GM12878 (cell line): Measurements from ENCODE around the gene SLC32A1. TPM values are rescaled to one million over a fixed set of nuclear protein-coding genes. Genes with fewer than 3 reads are reported as not detected.

Experiments used
- ATAC-seq: fragments of 200-7000 bp; cut with Tn5 transposase; 3 replicates; pipeline ENCODE4 v1.9.1; 2020; ENCODE audit warnings: mild to moderate bottlenecking, moderate library complexity
- BruUV-seq: library from RNA; stranded (reverse); fragments of 400-500 nt; replicated peaks from 2 replicates; lab custom pipeline; 2021; lab: Mats Ljungman, UMichigan
- CTCF ChIA-PET: fragments of 300-600 bp; sonication (Branson Sonifier 250); formaldehyde crosslinking; extraction: SDS; loops from one replicate; lab custom pipeline; 2021; ENCODE audit warnings: inconsistent platforms; lab: Yijun Ruan, JAX
- POLR2A ChIA-PET: fragments of 350-600 bp; formaldehyde crosslinking; extraction: SDS; loops from one replicate; lab custom pipeline; 2021; ENCODE audit warnings: inconsistent platforms; lab: Charles Lee
- RAD21 ChIA-PET: fragments of 300-600 bp; sonication (Branson Sonifier 250); formaldehyde crosslinking; loops from one replicate; lab custom pipeline; 2023; ENCODE audit warnings: antibody characterized with exemption; ENCODE audit not compliant: unreplicated experiment; lab: Charles Lee
- SMC1A ChIA-PET: fragments of 300-600 bp; sonication (Branson Sonifier 250); formaldehyde crosslinking; loops from one replicate; lab custom pipeline; 2023; ENCODE audit not compliant: unreplicated experiment, uncharacterized antibody; lab: Charles Lee
- DNase-seq: peaks from one replicate; pipeline ENCODE4 v3.0.0-alpha.2; 2011; ENCODE audit warnings: low read depth, low spot score
- FAIRE-seq: peaks from 3 replicates; lab custom pipeline; 2011; peaks lifted over from hg19 to GRCh38; lab: Jason Lieb, UNC
- H2AFZ ChIP-seq: 2 replicates; pipeline ENCODE4 v1.6.0; 2011; ENCODE audit warnings: low read depth, low read length, control low read depth; ENCODE audit not compliant: control insufficient read depth
- H3K27ac ChIP-seq: 2 replicates; pipeline ENCODE4 v1.5.1; 2011; ENCODE audit warnings: control low read depth; ENCODE audit not compliant: control insufficient read depth, insufficient read depth
- H3K27me3 ChIP-seq, 2 experiments: replicated peaks in 1 of 2; 2 replicates each; pipeline versions ENCODE4 v1.6.0 to v1.6.1; 2011; ENCODE audit warnings: low read length in 1 of 2; ENCODE audit not compliant: control insufficient read depth in 2 of 2, insufficient read depth in 2 of 2
- H3K36me3 ChIP-seq, 2 experiments: 2 replicates each; pipeline ENCODE4 v1.5.1; 2011; ENCODE audit warnings: low read length in 1 of 2; ENCODE audit not compliant: control insufficient read depth in 2 of 2, insufficient read depth in 2 of 2
- H3K4me1 ChIP-seq: 2 replicates; pipeline ENCODE4 v1.6.1; 2011; ENCODE audit warnings: mild to moderate bottlenecking, low read length, moderate library complexity, mixed read lengths; ENCODE audit not compliant: control insufficient read depth, insufficient read depth
- H3K4me2 ChIP-seq: 2 replicates; pipeline ENCODE4 v1.6.0; 2011; ENCODE audit warnings: control low read depth; ENCODE audit not compliant: control insufficient read depth, insufficient read depth
- H3K4me3 ChIP-seq: fragments of 200-600 bp; sonication (generic); 2 replicates; pipeline ENCODE4 v1.5.1; 2016
- H3K79me2 ChIP-seq: 2 replicates; pipeline ENCODE4 v1.6.0; 2011; ENCODE audit warnings: low read length; ENCODE audit not compliant: control insufficient read depth, insufficient read depth
- H3K9ac ChIP-seq: 2 replicates; pipeline ENCODE4 v1.8.0; 2011; ENCODE audit warnings: low read length, control low read depth, mixed read lengths; ENCODE audit not compliant: control insufficient read depth, insufficient read depth
- H3K9me3 ChIP-seq: replicated peaks from 3 replicates; pipeline ENCODE4 v1.5.1; 2011; ENCODE audit warnings: mild to moderate bottlenecking, low read length; ENCODE audit not compliant: control insufficient read depth, insufficient read depth
- H4K20me1 ChIP-seq: 2 replicates; pipeline ENCODE4 v1.6.0; 2011; ENCODE audit not compliant: control insufficient read depth, insufficient read depth
- BRCA1 ChIP-seq: IDR thresholded peaks from 2 replicates; pipeline ENCODE4 v1.6.1; 2011; ENCODE audit warnings: low read depth, low read length, improper control_type of control experiment
- CEBPZ ChIP-seq: fragments of 150-350 bp; IDR thresholded peaks from 2 replicates; pipeline ENCODE4 v1.6.1; 2016; ENCODE audit warnings: low read depth, low read length
- CUX1 ChIP-seq: IDR thresholded peaks from 2 replicates; pipeline ENCODE4 v1.6.1; 2012; ENCODE audit warnings: improper control_type of control experiment, low read depth, low read length; ENCODE audit not compliant: insufficient replicate concordance
- DPF2 ChIP-seq: fragments of 450-650 bp; IDR thresholded peaks from 2 replicates; pipeline ENCODE4 v1.6.1; 2017; ENCODE audit warnings: mild to moderate bottlenecking
- E4F1 ChIP-seq: fragments of 450-650 bp; IDR thresholded peaks from 2 replicates; pipeline ENCODE4 v1.6.1; 2018; ENCODE audit warnings: borderline replicate concordance, mild to moderate bottlenecking; ENCODE audit not compliant: partially characterized antibody
- MEF2A ChIP-seq: IDR thresholded peaks from 2 replicates; pipeline ENCODE4 v1.6.1; 2011; ENCODE audit warnings: low read depth, mild to moderate bottlenecking, low read length, moderate library complexity; ENCODE audit not compliant: insufficient read depth
- POLR2AphosphoS2 ChIP-seq: IDR thresholded peaks from 2 replicates; pipeline ENCODE4 v1.6.1; 2011; ENCODE audit warnings: low read depth, mild to moderate bottlenecking, low read length, improper control_type of control experiment, moderate library complexity
- RAD51 ChIP-seq: fragments of 450-650 bp; IDR thresholded peaks from 2 replicates; pipeline ENCODE4 v1.6.1; 2016; ENCODE audit warnings: moderate library complexity, mild to moderate bottlenecking, inconsistent platforms
- SP1 ChIP-seq: IDR thresholded peaks from one replicate; pipeline ENCODE4 v1.6.1; 2011; ENCODE audit warnings: low read depth, low read length
- WGBS: methylation state at CpG from one replicate; pipeline ENCODE4 v1.1.6; 2016; ENCODE audit warnings: low lambda C conversion rate; ENCODE audit not compliant: insufficient replicate concordance, insufficient coverage; ENCODE audit errors: missing lambda C conversion rate; 5-methylcytosine and 5-hydroxymethylcytosine counted together
- in situ Hi-C: fragments of 300-500 bp; cut with MboI; formaldehyde crosslinking; loops from 9 replicates; pipeline ENCODE4 v1.14.3; 2018; ENCODE audit warnings: mixed read lengths
- intact Hi-C: fragments of 100-400 bp; cut with micrococcal nuclease; formaldehyde crosslinking; loops from one replicate; pipeline ENCODE4 v1.14.2; 2022; ENCODE audit not compliant: unreplicated experiment
- polyA plus RNA-seq, 11 experiments: library from polyadenylated mRNA; depleted of rRNA in 4 of 11; unstranded in 6 of 11; stranded (reverse) in 5 of 11; fragments of >200 nt; fragmentation: Nextera tagmentation in 4 of 11; fragmentation: Illumina TruSeq in 1 of 11; extraction: Ambion mirVana in 4 of 11; extraction: Trizol in 1 of 11; gene quantifications; 1 replicate in 1 of 11; 2 replicates in 10 of 11; pipeline versions ENCODE4 v1.2.1 to v1.2.3, GENCODE V29; 2011 to 2016; ENCODE audit warnings: inconsistent platforms in 2 of 11, missing spikeins in 2 of 11, low read depth in 1 of 11
- total RNA-seq, 4 experiments: library from RNA; depleted of rRNA in 3 of 4; stranded (reverse); fragments of >200 nt in 3 of 4; fragmentation: Illumina TruSeq in 1 of 4; extraction: Trizol in 1 of 4; gene quantifications; 2 replicates each; pipeline versions ENCODE4 v1.2.1 to v1.2.3, GENCODE V29; 2013 to 2021
- TF ChIP-seq, protein P1 (sequence below): IDR thresholded peaks from 2 replicates; pipeline ENCODE4 v1.6.1; 2011; ENCODE audit warnings: low read depth, mild to moderate bottlenecking, low read length, moderate library complexity, borderline replicate concordance; ENCODE audit errors: extremely low read depth

The SLC32A1 gene
- total and polyA plus RNA-seq, 10 of the 15 experiments (the other 5 are each of a cell fraction or from before 2014, with no cell fraction given): not detected

DNA sequence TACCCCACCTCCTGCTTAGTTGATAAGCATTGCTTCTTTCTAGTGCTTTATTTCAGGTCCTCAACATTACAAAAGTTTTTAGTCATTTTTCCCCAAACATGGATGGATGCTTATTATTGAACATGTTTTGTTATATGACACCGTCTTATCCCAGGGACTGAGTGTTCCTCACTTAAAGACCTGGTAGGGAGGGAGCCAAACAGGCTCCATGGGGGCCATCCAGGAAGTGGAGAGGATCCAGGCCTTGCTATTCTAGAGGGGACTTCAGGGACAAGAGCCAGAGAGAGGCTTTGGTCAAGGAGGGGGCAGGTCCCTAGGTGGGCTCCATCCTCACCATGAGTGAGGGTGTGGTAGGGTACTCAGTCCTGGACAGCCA, 7.4 kb downstream of the SLC32A1 start:
- Histone ChIP-seq H3K4me3 (no peak overlapping the region), H4K20me1 (no peaks in the 10 kb centered on the region), H3K36me3 (no peaks in the 10 kb centered on the region), H3K79me2 (no peaks in the 10 kb centered on the region), H3K4me1 (peaks cover 8% of the 10 kb centered on the region), H3K9me3 (peaks cover 7% of the 10 kb centered on the region; the same call in 2 of the 3 replicates), H3K27ac (no peak overlapping the region), H3K9ac (no peak overlapping the region), H3K27me3 (peaks cover 23 to 48% of the 10 kb centered on the region in 2 experiments), H2AFZ (no peak overlapping the region), H3K4me2 (no peak overlapping the region)
- 97% methylated on average over 1 of the region's 1 CpG for WGBS
- in situ Hi-C loops (no loop called here), intact Hi-C loops (loop anchor here (2.0 kb wide), 1 partner anchor 85 kb away; no protein-coding TSS in a partner anchor)
- ChIA-PET CTCF (interaction anchor here (0.6 to 2.9 kb wide), 7 partner anchors 20 to 161 kb away, joined by 3 to 22 read pairs (median 3); no protein-coding TSS in a partner anchor), SMC1A (interaction anchor here (1.1 kb wide), 1 partner anchor 162 kb away, joined by 4 read pairs; no protein-coding TSS in a partner anchor), RAD21 (no interaction called here), POLR2A (no interaction called here)
- FAIRE-seq (no peak), DNase-seq (no peak), ATAC-seq (no peak; the same call in 2 of the 3 replicates)
- BruUV-seq: no TSS peak
- TF ChIP-seq RAD51: no peak
- TF ChIP-seq, protein P1, sequence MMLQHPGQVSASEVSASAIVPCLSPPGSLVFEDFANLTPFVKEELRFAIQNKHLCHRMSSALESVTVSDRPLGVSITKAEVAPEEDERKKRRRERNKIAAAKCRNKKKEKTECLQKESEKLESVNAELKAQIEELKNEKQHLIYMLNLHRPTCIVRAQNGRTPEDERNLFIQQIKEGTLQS: no peak
- no peak for TF ChIP-seq BRCA1
- TF ChIP-seq CUX1: no peak
- TF ChIP-seq E4F1: no peak
- no peak for TF ChIP-seq DPF2
- no peak for TF ChIP-seq MEF2A
- TF ChIP-seq SP1: no peak
- TF ChIP-seq POLR2AphosphoS2: no peak
- TF ChIP-seq CEBPZ: no peak
